GM23338 (cell line): ENCODE results near the gene STXBP5. TPM values are rescaled to one million over a fixed set of nuclear protein-coding genes. Genes with fewer than 3 reads are reported as not detected.

ENCODE experiments used
- ATAC-seq: fragments of 200-7000 bp; cut with Tn5 transposase; 3 replicates; pipeline ENCODE4 v1.9.1; 2020
- DNase-seq: peaks from one replicate; pipeline ENCODE4 v3.0.0-alpha.2; 2015; ENCODE audit warnings: low spot score
- H2AFZ ChIP-seq: fragments of 200-600 bp; sonication (generic); 2 replicates; pipeline ENCODE4 v1.8.0; 2016; ENCODE audit warnings: antibody characterized with exemption, mild to moderate bottlenecking, moderate library complexity
- H3F3A ChIP-seq: fragments of 200-600 bp; sonication (generic); replicated peaks from 2 replicates; pipeline ENCODE4 v1.8.0; 2017; ENCODE audit warnings: antibody characterized with exemption, mixed run types, low read depth
- H3K27ac ChIP-seq: fragments of 200-600 bp; sonication (generic); 2 replicates; pipeline ENCODE4 v1.6.1; 2016; ENCODE audit warnings: low read depth
- H3K27me3 ChIP-seq: fragments of 200-600 bp; sonication (generic); 2 replicates; pipeline ENCODE4 v1.8.0; 2016; ENCODE audit warnings: mild to moderate bottlenecking, mixed run types, moderate library complexity; ENCODE audit not compliant: insufficient read depth
- H3K36me3 ChIP-seq: fragments of 200-600 bp; sonication (generic); 2 replicates; pipeline ENCODE4 v1.8.0; 2016; ENCODE audit warnings: mild to moderate bottlenecking; ENCODE audit not compliant: insufficient read depth
- H3K4me1 ChIP-seq: fragments of 200-600 bp; sonication (generic); 2 replicates; pipeline ENCODE4 v1.8.0; 2016; ENCODE audit warnings: mild to moderate bottlenecking, moderate library complexity; ENCODE audit not compliant: insufficient read depth
- H3K4me2 ChIP-seq: fragments of 200-600 bp; sonication (generic); 2 replicates; pipeline ENCODE4 v1.7.1; 2017; ENCODE audit warnings: mixed run types
- H3K4me3 ChIP-seq: fragments of 200-600 bp; sonication (generic); 2 replicates; pipeline ENCODE4 v1.6.1; 2016; ENCODE audit warnings: mixed run types
- H3K79me2 ChIP-seq: fragments of 200-600 bp; sonication (generic); replicated peaks from 2 replicates; pipeline ENCODE4 v1.8.0; 2017; ENCODE audit warnings: mild to moderate bottlenecking; ENCODE audit not compliant: insufficient read depth
- H3K9me2 ChIP-seq: fragments of 200-600 bp; sonication (generic); 2 replicates; pipeline ENCODE4 v1.8.0; 2017; ENCODE audit not compliant: insufficient read depth
- H4K20me1 ChIP-seq: fragments of 200-600 bp; sonication (generic); replicated peaks from 2 replicates; pipeline ENCODE4 v1.8.0; 2017; ENCODE audit warnings: mild to moderate bottlenecking; ENCODE audit not compliant: insufficient read depth
- H3K27ac Mint-ChIP-seq: 2 replicates; pipeline ENCODE4 v1.8.0; 2020; ENCODE audit warnings: inconsistent platforms, mild to moderate bottlenecking, moderate library complexity, mixed read lengths
- H3K27me3 Mint-ChIP-seq: 3 replicates; pipeline ENCODE4 v1.8.0; 2022; ENCODE audit warnings: low read depth, mild to moderate bottlenecking, moderate library complexity, mixed read lengths, inconsistent platforms; ENCODE audit not compliant: insufficient read depth, poor library complexity
- H3K36me3 Mint-ChIP-seq: 3 replicates; pipeline ENCODE4 v1.8.0; 2021; ENCODE audit warnings: low read depth, mild to moderate bottlenecking, inconsistent platforms, moderate library complexity, mixed read lengths
- H3K4me1 Mint-ChIP-seq: 3 replicates; pipeline ENCODE4 v1.8.0; 2020; ENCODE audit warnings: mild to moderate bottlenecking, inconsistent platforms, mixed read lengths
- H3K4me3 Mint-ChIP-seq: 3 replicates; pipeline ENCODE4 v1.8.0; 2021; ENCODE audit warnings: moderate library complexity, mild to moderate bottlenecking, inconsistent platforms, mixed read lengths
- H3K9me3 Mint-ChIP-seq: 3 replicates; pipeline ENCODE4 v1.8.0; 2020; ENCODE audit warnings: moderate library complexity, mild to moderate bottlenecking, inconsistent platforms, mixed read lengths
- CREB1 ChIP-seq: fragments of 250-450 bp; sonication (Bioruptor Pico); IDR thresholded peaks from 2 replicates; pipeline ENCODE4 v1.5.0; 2020; ENCODE audit warnings: low read depth, mild to moderate bottlenecking, moderate library complexity
- CTCF ChIP-seq, 2 experiments: fragments of 200-600 bp in 1 of 2; sonication (generic) in 1 of 2; conservative IDR thresholded peaks; 2 replicates each; pipeline versions ENCODE4 v1.5.1 to v1.6.1; 2016 to 2017; ENCODE audit warnings: antibody characterized with exemption in 2 of 2, low read depth in 2 of 2, mild to moderate bottlenecking in 2 of 2, moderate library complexity in 1 of 2
- ETS1 ChIP-seq: IDR thresholded peaks from 2 replicates; pipeline ENCODE4 v1.6.1; 2016; ENCODE audit warnings: antibody characterized with exemption
- EZH2 ChIP-seq: fragments of 200-600 bp; sonication (generic); IDR thresholded peaks from one replicate; pipeline ENCODE4 v1.8.0; 2017; ENCODE audit warnings: antibody characterized with exemption, mild to moderate bottlenecking, low read depth; ENCODE audit not compliant: unreplicated experiment
- EZH2phosphoT487 ChIP-seq: fragments of 200-600 bp; sonication (generic); IDR thresholded peaks from one replicate; pipeline ENCODE4 v1.8.1; 2018; ENCODE audit warnings: antibody characterized with exemption; ENCODE audit not compliant: unreplicated experiment
- JUNB ChIP-seq: IDR thresholded peaks from one replicate; pipeline ENCODE4 v1.6.1; 2016; ENCODE audit warnings: antibody characterized with exemption; ENCODE audit not compliant: unreplicated experiment
- NANOG ChIP-seq: IDR thresholded peaks from 2 replicates; pipeline ENCODE4 v1.6.1; 2016; ENCODE audit warnings: antibody characterized with exemption, borderline replicate concordance
- POLR2AphosphoS5 ChIP-seq: IDR thresholded peaks from 2 replicates; pipeline ENCODE4 v1.6.1; 2016; ENCODE audit warnings: antibody characterized with exemption, low read depth
- ZNF114 ChIP-seq: fragments of 250-450 bp; sonication (Bioruptor Pico); IDR thresholded peaks from 2 replicates; pipeline ENCODE4 v1.5.0; 2020; ENCODE audit warnings: mild to moderate bottlenecking, moderate library complexity
- ZNF331 ChIP-seq: fragments of 250-450 bp; sonication (Bioruptor Pico); IDR thresholded peaks from 2 replicates; pipeline ENCODE4 v1.5.0; 2020; ENCODE audit warnings: low read depth, mild to moderate bottlenecking, moderate library complexity
- ZNF462 ChIP-seq: fragments of 250-450 bp; sonication (Bioruptor Pico); IDR thresholded peaks from 2 replicates; pipeline ENCODE4 v1.5.0; 2020; ENCODE audit warnings: mild to moderate bottlenecking, moderate library complexity
- polyA plus RNA-seq: library from polyadenylated mRNA; unstranded; fragments of >200 nt; fragmentation: Nextera tagmentation; extraction: Ambion mirVana; gene quantifications from 2 replicates; pipeline ENCODE4 v1.2.1, GENCODE V29; 2016
- total RNA-seq: library from RNA; depleted of rRNA; stranded (reverse); fragments of >200 nt; shearing (Covaris generic); gene quantifications from 2 replicates; pipeline ENCODE4 v1.2.3, GENCODE V29; 2014

The STXBP5 gene
- total and polyA plus RNA-seq, 2 experiments from 2014 or later: 3.9 to 17.8 TPM

DNA sequence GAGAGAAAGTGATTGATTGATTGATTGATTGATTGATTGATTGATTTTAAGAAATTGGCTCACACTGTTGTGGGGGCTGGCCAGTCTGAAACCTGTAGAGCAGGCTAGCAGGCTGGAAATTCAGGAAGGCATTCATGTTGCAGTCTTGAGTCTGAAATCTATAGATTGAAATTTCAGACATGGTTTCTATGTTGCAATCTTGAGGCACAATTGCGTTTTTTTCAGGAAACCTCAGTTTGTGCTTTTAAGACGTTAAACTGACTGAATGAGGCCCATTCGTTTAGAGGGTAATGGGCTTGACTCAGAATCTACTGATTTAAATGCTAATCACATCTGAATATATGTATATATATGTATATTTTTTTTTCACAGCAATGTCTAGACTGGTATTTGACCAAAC is 106.3 kb downstream of the STXBP5 start (continued):
- TF ChIP-seq CTCF (conservative IDR thresholded peaks at IDR 0.05; ENCODE audit: low read depth in 2 of 2) (no peak), JUNB (no peak), NANOG (no peak), ZNF114 (no peak), EZH2 (no peak), EZH2phosphoT487 (no peak), ETS1 (no peak)

- Histone ChIP-seq H3K4me1 (peaks cover 25% of the 10 kb centered on the region), H3K4me3 (no peak overlapping the region), H3K79me2 (no peaks in the 10 kb centered on the region), H3K4me2 (no peak overlapping the region), H2AFZ (no peak overlapping the region), H3K27ac (no peak overlapping the region), H3F3A (no peaks in the 10 kb centered on the region), H4K20me1 (no peaks in the 10 kb centered on the region), H3K36me3 (no peaks in the 10 kb centered on the region), H3K9me2 (no peaks in the 10 kb centered on the region), H3K27me3 (no peaks in the 10 kb centered on the region)
- H3K4me3 Mint-ChIP-seq: no peak overlapping the region
- H3K27me3 Mint-ChIP-seq: peaks cover 1% of the 10 kb centered on the region
- peaks cover 21% of the 10 kb centered on the region for H3K4me1 Mint-ChIP-seq
- DNase-seq (no peak), ATAC-seq (no peak)
- peaks cover under 1% of the 10 kb centered on the region; the same call in 2 of the 3 replicates for H3K36me3 Mint-ChIP-seq
- TF ChIP-seq CTCF (conservative IDR thresholded peaks at IDR 0.05; ENCODE audit: low read depth in 2 of 2) (no peak), ZNF462 (CRISPR knock-in tag) (no peak), JUNB (no peak), ZNF331 (CRISPR knock-in tag) (no peak), ETS1 (no peak), EZH2phosphoT487 (no peak), CREB1 (CRISPR knock-in tag) (no peak), POLR2AphosphoS5 (no peak), ZNF114 (no peak), EZH2 (no peak), NANOG (no peak)
- H3K9me3 Mint-ChIP-seq: no peaks in the 10 kb centered on the region
- peak overlapping the region; percentile 52 for H3K27ac Mint-ChIP-seq
Observed at GRCh38 chr6:147311218-147311617, 107.0 kb downstream of the STXBP5 start.
